Astrocyte (in vitro differentiated cells and primary cell): ENCODE measurements around the gene NUAK1. TPM values are rescaled to one million over a fixed set of nuclear protein-coding genes. Genes with fewer than 3 reads are reported as not detected.

Source experiments
- DNase-seq: peaks from one replicate; pipeline ENCODE4 v3.0.0-alpha.2; 2010; ENCODE audit warnings: low read depth
- FAIRE-seq: peaks from 2 replicates; lab custom pipeline; 2011; peaks lifted over from hg19 to GRCh38; lab: Jason Lieb, UNC
- H2AFZ ChIP-seq: 2 replicates; pipeline ENCODE4 v1.6.0; 2012; ENCODE audit warnings: low read depth, low read length, inconsistent platforms
- H3K27ac ChIP-seq: 2 replicates; pipeline ENCODE4 v1.5.1; 2011; ENCODE audit warnings: low read depth, low read length, inconsistent platforms
- H3K27me3 ChIP-seq: 2 replicates; pipeline ENCODE4 v1.6.0; 2011; ENCODE audit warnings: low read length, inconsistent platforms; ENCODE audit not compliant: insufficient read depth
- H3K36me3 ChIP-seq: 2 replicates; pipeline ENCODE4 v1.5.1; 2011; ENCODE audit warnings: low read length, inconsistent platforms; ENCODE audit not compliant: insufficient read depth
- H3K4me1 ChIP-seq: 2 replicates; pipeline ENCODE4 v1.5.1; 2011; ENCODE audit warnings: low read length, inconsistent platforms; ENCODE audit not compliant: insufficient read depth
- H3K4me2 ChIP-seq: 2 replicates; pipeline ENCODE4 v1.6.0; 2012; ENCODE audit warnings: low read length, inconsistent platforms
- H3K4me3 ChIP-seq: 2 replicates; pipeline ENCODE4 v1.5.1; 2011; ENCODE audit warnings: low read depth, mild to moderate bottlenecking, low read length, inconsistent platforms; ENCODE audit not compliant: insufficient read depth
- H3K79me2 ChIP-seq: 2 replicates; pipeline ENCODE4 v1.6.0; 2012; ENCODE audit warnings: mild to moderate bottlenecking, low read length, inconsistent platforms; ENCODE audit not compliant: insufficient read depth
- H3K9ac ChIP-seq: 2 replicates; pipeline ENCODE4 v1.6.0; 2012; ENCODE audit warnings: mild to moderate bottlenecking, low read length, inconsistent platforms
- H3K9me3 ChIP-seq: 2 replicates; pipeline ENCODE4 v1.5.1; 2012; ENCODE audit warnings: low read depth, mild to moderate bottlenecking, low read length, inconsistent platforms; ENCODE audit not compliant: insufficient read depth
- H4K20me1 ChIP-seq: 2 replicates; pipeline ENCODE4 v1.6.0; 2012; ENCODE audit warnings: low read length, inconsistent platforms; ENCODE audit not compliant: insufficient read depth
- H3K27ac Mint-ChIP-seq: one replicate; pipeline ENCODE4 v1.8.0; 2021; ENCODE audit warnings: mild to moderate bottlenecking, mixed read lengths; ENCODE audit not compliant: unreplicated experiment
- H3K27me3 Mint-ChIP-seq: one replicate; pipeline ENCODE4 v1.8.0; 2021; ENCODE audit warnings: low read depth, mixed read lengths; ENCODE audit not compliant: unreplicated experiment
- H3K36me3 Mint-ChIP-seq: one replicate; pipeline ENCODE4 v1.8.0; 2021; ENCODE audit warnings: low read depth, mixed read lengths; ENCODE audit not compliant: unreplicated experiment
- H3K4me1 Mint-ChIP-seq: one replicate; pipeline ENCODE4 v1.8.0; 2021; ENCODE audit warnings: low read depth, mixed read lengths; ENCODE audit not compliant: unreplicated experiment
- H3K4me3 Mint-ChIP-seq: one replicate; pipeline ENCODE4 v1.8.0; 2021; ENCODE audit warnings: mild to moderate bottlenecking, moderate library complexity, mixed read lengths; ENCODE audit not compliant: unreplicated experiment
- H3K9me3 Mint-ChIP-seq: one replicate; pipeline ENCODE4 v1.8.0; 2021; ENCODE audit warnings: mild to moderate bottlenecking, mixed read lengths; ENCODE audit not compliant: unreplicated experiment
- CTCF ChIP-seq: IDR thresholded peaks from 2 replicates; pipeline ENCODE4 v1.5.1; 2011; ENCODE audit warnings: low read depth, mild to moderate bottlenecking, inconsistent platforms, low read length, moderate library complexity; ENCODE audit not compliant: insufficient read depth
- EZH2 ChIP-seq: IDR thresholded peaks from 2 replicates; pipeline ENCODE4 v1.6.1; 2012; ENCODE audit warnings: mild to moderate bottlenecking, low read length, inconsistent platforms; ENCODE audit not compliant: insufficient read depth
- total RNA-seq: library from RNA; stranded (reverse); gene quantifications from 2 replicates; pipeline ENCODE4 v1.2.1, GENCODE V29; 2021

NUAK1 gene
- total RNA-seq, 1 donor from 2014 or later: 94.0 TPM

- H3K4me2 ChIP-seq: no peak overlapping the region
- FAIRE-seq (no peak), DNase-seq (no peak)
- Mint-ChIP-seq H3K27ac (no peak overlapping the region), H3K36me3 (peaks cover 11% of the 10 kb centered on the region), H3K9me3 (no peaks in the 10 kb centered on the region), H3K27me3 (no peaks in the 10 kb centered on the region), H3K4me1 (peaks cover 26% of the 10 kb centered on the region), H3K4me3 (no peak overlapping the region)
- H3K4me1 ChIP-seq: peaks cover 6% of the 10 kb centered on the region
- no peaks in the 10 kb centered on the region for H4K20me1 ChIP-seq
- H2AFZ ChIP-seq: no peak overlapping the region
- H3K27me3 ChIP-seq: no peaks in the 10 kb centered on the region
- TF ChIP-seq EZH2 (no peak), CTCF (no peak)
- no peaks in the 10 kb centered on the region for H3K9me3 ChIP-seq
- no peak overlapping the region for H3K27ac ChIP-seq
- no peak overlapping the region for H3K4me3 ChIP-seq
- H3K9ac ChIP-seq: no peak overlapping the region
- H3K79me2 ChIP-seq: no peaks in the 10 kb centered on the region
- no peaks in the 10 kb centered on the region for H3K36me3 ChIP-seq
These were observed 90.1 kb downstream of the NUAK1 start for GRCh38 chr12:106048676-106049075.

GRCh38 chr12:106048016-106048415, 90.7 kb downstream of the NUAK1 start:
- H3K27me3 Mint-ChIP-seq: no peaks in the 10 kb centered on the region
- Histone ChIP-seq H3K36me3 (no peaks in the 10 kb centered on the region), H3K4me2 (no peak overlapping the region), H3K79me2 (no peaks in the 10 kb centered on the region), H4K20me1 (no peaks in the 10 kb centered on the region), H3K27ac (no peak overlapping the region), H3K9me3 (no peaks in the 10 kb centered on the region), H3K27me3 (no peaks in the 10 kb centered on the region), H2AFZ (no peak overlapping the region), H3K4me3 (no peak overlapping the region), H3K4me1 (peaks cover 6% of the 10 kb centered on the region), H3K9ac (no peak overlapping the region)
- DNase-seq (no peak), FAIRE-seq (no peak)
- TF ChIP-seq CTCF (no peak), EZH2 (no peak)
- no peak overlapping the region for H3K4me3 Mint-ChIP-seq
- H3K27ac Mint-ChIP-seq: no peak overlapping the region
- peaks cover 11% of the 10 kb centered on the region for H3K36me3 Mint-ChIP-seq
- H3K9me3 Mint-ChIP-seq: no peaks in the 10 kb centered on the region
- H3K4me1 Mint-ChIP-seq: peaks cover 26% of the 10 kb centered on the region

- no peaks in the 10 kb centered on the region for H4K20me1 ChIP-seq
- no peak overlapping the region for H2AFZ ChIP-seq
- no peak for DNase-seq
- no peaks in the 10 kb centered on the region for H3K79me2 ChIP-seq
- H3K4me2 ChIP-seq: no peak overlapping the region
- Mint-ChIP-seq H3K4me1 (peaks cover 19% of the 10 kb centered on the region), H3K27me3 (no peaks in the 10 kb centered on the region), H3K27ac (peak overlapping the region; percentile 62), H3K9me3 (peaks cover 2% of the 10 kb centered on the region), H3K4me3 (no peak overlapping the region), H3K36me3 (peaks cover 6% of the 10 kb centered on the region)
- no peak for FAIRE-seq
- H3K9ac ChIP-seq: no peak overlapping the region
- no peak overlapping the region for H3K27ac ChIP-seq
- H3K4me3 ChIP-seq: no peak overlapping the region
- H3K36me3 ChIP-seq: no peaks in the 10 kb centered on the region
- no peaks in the 10 kb centered on the region for H3K27me3 ChIP-seq
- no peaks in the 10 kb centered on the region for H3K9me3 ChIP-seq
- no peak for TF ChIP-seq CTCF
- no peak for TF ChIP-seq EZH2
- H3K4me1 ChIP-seq: peaks cover 6% of the 10 kb centered on the region
These were observed 91.8 kb downstream of the NUAK1 start for GRCh38 chr12:106046947-106047346.
